IMR-90 (cell line): ENCODE results near the gene PRKD2. TPM values are rescaled to one million over a fixed set of nuclear protein-coding genes. Genes with fewer than 3 reads are reported as not detected.

Experiments
- ATAC-seq: fragments of 200-7000 bp; cut with Tn5 transposase; 2 replicates; pipeline ENCODE4 v1.9.1; 2020; ENCODE audit warnings: low read depth, mild to moderate bottlenecking, moderate library complexity
- BruUV-seq: library from RNA; stranded (reverse); fragments of 400-500 nt; replicated peaks from 2 replicates; lab custom pipeline; 2021; lab: Mats Ljungman, UMichigan
- CTCF ChIA-PET: fragments of 300-600 bp; formaldehyde crosslinking; extraction: SDS; loops from one replicate; lab custom pipeline; 2021; ENCODE audit warnings: antibody characterized with exemption; lab: Yijun Ruan, JAX
- POLR2A ChIA-PET: fragments of 300-600 bp; sonication (Branson Sonifier 250); formaldehyde crosslinking; loops from one replicate; lab custom pipeline; 2022; ENCODE audit warnings: antibody characterized with exemption; ENCODE audit not compliant: unreplicated experiment; lab: Charles Lee
- DNase-seq: peaks from one replicate; pipeline ENCODE4 v3.0.0; 2013
- H2AFZ ChIP-seq: replicated peaks from 2 replicates; pipeline ENCODE3; 2013; ENCODE audit warnings: low read length, mild to moderate bottlenecking; ENCODE audit not compliant: poor library complexity
- H2AK5ac ChIP-seq: 2 replicates; pipeline ENCODE4 v1.6.1; 2013; ENCODE audit warnings: low read depth, low read length, inconsistent platforms
- H2AK9ac ChIP-seq: replicated peaks from 2 replicates; pipeline ENCODE3; 2013; ENCODE audit warnings: mild to moderate bottlenecking, low read depth, low read length, moderate library complexity; ENCODE audit not compliant: poor library complexity
- H2BK120ac ChIP-seq: 2 replicates; pipeline ENCODE4 v1.6.1; 2013; ENCODE audit warnings: low read depth, low read length, inconsistent platforms
- H2BK15ac ChIP-seq: 3 replicates; pipeline ENCODE4 v1.6.1; 2013; ENCODE audit warnings: low read depth, low read length, inconsistent platforms
- H2BK20ac ChIP-seq: 2 replicates; pipeline ENCODE4 v1.6.1; 2013; ENCODE audit warnings: low read depth, mild to moderate bottlenecking, inconsistent platforms, low read length, moderate library complexity
- H2BK5ac ChIP-seq: 2 replicates; pipeline ENCODE4 v1.6.1; 2013; ENCODE audit warnings: mild to moderate bottlenecking, low read depth, low read length, inconsistent platforms; ENCODE audit not compliant: poor library complexity, severe bottlenecking
- H3K14ac ChIP-seq: replicated peaks from 2 replicates; pipeline ENCODE4 v1.6.1; 2013; ENCODE audit warnings: low read depth, low read length, inconsistent platforms
- H3K18ac ChIP-seq: 2 replicates; pipeline ENCODE4 v1.6.1; 2013; ENCODE audit warnings: low read depth, low read length, control low read depth
- H3K23ac ChIP-seq: 2 replicates; pipeline ENCODE4 v1.6.1; 2013; ENCODE audit warnings: low read depth, low read length, inconsistent platforms
- H3K27ac ChIP-seq: 2 replicates; pipeline ENCODE4 v1.5.1; 2013; ENCODE audit warnings: mild to moderate bottlenecking, control low read depth, low read length; ENCODE audit not compliant: insufficient read depth
- H3K27me3 ChIP-seq: 2 replicates; pipeline ENCODE4 v1.6.1; 2013; ENCODE audit warnings: low read length; ENCODE audit not compliant: control insufficient read depth, insufficient read depth
- H3K36me3 ChIP-seq: 2 replicates; pipeline ENCODE4 v1.6.1; 2013; ENCODE audit warnings: low read length, mixed read lengths; ENCODE audit not compliant: control insufficient read depth, insufficient read depth
- H3K4ac ChIP-seq: 2 replicates; pipeline ENCODE4 v1.6.1; 2013; ENCODE audit warnings: low read depth, low read length, inconsistent platforms
- H3K4me1 ChIP-seq: 2 replicates; pipeline ENCODE4 v1.6.1; 2013; ENCODE audit warnings: low read length, mixed read lengths; ENCODE audit not compliant: control insufficient read depth, insufficient read depth
- H3K4me2 ChIP-seq: 2 replicates; pipeline ENCODE4 v1.6.1; 2013; ENCODE audit warnings: low read depth, mild to moderate bottlenecking, control low read depth, low read length, moderate library complexity
- H3K4me3 ChIP-seq: 2 replicates; pipeline ENCODE4 v1.5.1; 2013; ENCODE audit warnings: low read depth, mild to moderate bottlenecking, control low read depth, low read length, moderate library complexity; ENCODE audit not compliant: insufficient read depth
- H3K56ac ChIP-seq: 2 replicates; pipeline ENCODE4 v1.6.1; 2013; ENCODE audit warnings: low read length, inconsistent platforms; ENCODE audit not compliant: insufficient read depth; ENCODE audit errors: extremely low read depth
- H3K79me1 ChIP-seq, 2 experiments: 2 replicates each; pipeline ENCODE4 v1.6.1; 2013; ENCODE audit warnings: low read length in 2 of 2, inconsistent platforms in 1 of 2, low read depth in 1 of 2
- H3K9ac ChIP-seq: 2 replicates; pipeline ENCODE4 v1.6.1; 2013; ENCODE audit warnings: low read depth, low read length, control low read depth
- H3K9me1 ChIP-seq: 2 replicates; pipeline ENCODE4 v1.6.1; 2013; ENCODE audit warnings: low read length, inconsistent platforms; ENCODE audit not compliant: insufficient read depth
- H3K9me3 ChIP-seq: 2 replicates; pipeline ENCODE4 v1.6.1; 2013; ENCODE audit warnings: low read length; ENCODE audit not compliant: control insufficient read depth, insufficient read depth
- H4K20me1 ChIP-seq: 2 replicates; pipeline ENCODE4 v1.6.1; 2013; ENCODE audit warnings: low read length, inconsistent platforms; ENCODE audit not compliant: insufficient read depth
- H4K5ac ChIP-seq: 2 replicates; pipeline ENCODE4 v1.6.1; 2013; ENCODE audit warnings: mild to moderate bottlenecking, low read depth, low read length, control low read depth
- H4K8ac ChIP-seq, 2 experiments: 2 replicates each; pipeline ENCODE4 v1.6.1; 2013; ENCODE audit warnings: low read depth in 2 of 2, low read length in 2 of 2, control low read depth in 1 of 2, inconsistent platforms in 1 of 2
- H4K91ac ChIP-seq: 2 replicates; pipeline ENCODE4 v1.6.1; 2013; ENCODE audit warnings: low read depth, low read length, inconsistent platforms; ENCODE audit not compliant: insufficient read depth
- CEBPB ChIP-seq: IDR thresholded peaks from 2 replicates; pipeline ENCODE4 v1.6.1; 2012; ENCODE audit warnings: low read depth, low read length, improper control_type of control experiment
- WGBS, 2 experiments: methylation state at CpG; one replicate each; pipeline versions ENCODE4 v1.1.5 to v1.1.7; 2013; ENCODE audit warnings: missing lambda C conversion rate in 2 of 2; ENCODE audit not compliant: insufficient read length in 1 of 2; ENCODE audit errors: extremely low coverage in 2 of 2; 5-methylcytosine and 5-hydroxymethylcytosine counted together
- dilution Hi-C: fragments of 300-500 bp; cut with HindIII; formaldehyde crosslinking; loops from one replicate; pipeline ENCODE4 v1.14.3; 2018; ENCODE audit warnings: low sequenced_read_pairs; ENCODE audit not compliant: unreplicated experiment
- in situ Hi-C: fragments of 300-500 bp; cut with MboI; formaldehyde crosslinking; loops from 3 replicates; pipeline ENCODE4 v1.14.3; 2019; ENCODE audit warnings: low sequenced_read_pairs, inconsistent platforms, mixed read lengths
- intact Hi-C: fragments of 100-400 bp; cut with micrococcal nuclease; formaldehyde crosslinking; loops from 2 replicates; pipeline ENCODE4 v1.10.0; 2022
- polyA plus RNA-seq, 3 experiments: library from polyadenylated mRNA; depleted of rRNA; stranded (reverse); fragments of >200 nt; gene quantifications; 2 replicates each; pipeline ENCODE4 v1.2.3, GENCODE V29; 2012; ENCODE audit warnings: low replicate concordance in 1 of 3
- total RNA-seq: library from RNA; depleted of rRNA; stranded (reverse); fragments of >200 nt; gene quantifications from 2 replicates; pipeline ENCODE4 v1.2.3, GENCODE V29; 2012
- TF ChIP-seq, protein P1 (sequence below): conservative IDR thresholded peaks from 2 replicates; pipeline ENCODE4 v1.5.1; 2012; ENCODE audit warnings: mild to moderate bottlenecking, low read depth, low read length, improper control_type of control experiment

PRKD2 gene
- total and polyA plus RNA-seq, 2 of the 4 experiments (the other 2 are of a cell fraction), result 9.9 to 19.6 TPM

DNA sequence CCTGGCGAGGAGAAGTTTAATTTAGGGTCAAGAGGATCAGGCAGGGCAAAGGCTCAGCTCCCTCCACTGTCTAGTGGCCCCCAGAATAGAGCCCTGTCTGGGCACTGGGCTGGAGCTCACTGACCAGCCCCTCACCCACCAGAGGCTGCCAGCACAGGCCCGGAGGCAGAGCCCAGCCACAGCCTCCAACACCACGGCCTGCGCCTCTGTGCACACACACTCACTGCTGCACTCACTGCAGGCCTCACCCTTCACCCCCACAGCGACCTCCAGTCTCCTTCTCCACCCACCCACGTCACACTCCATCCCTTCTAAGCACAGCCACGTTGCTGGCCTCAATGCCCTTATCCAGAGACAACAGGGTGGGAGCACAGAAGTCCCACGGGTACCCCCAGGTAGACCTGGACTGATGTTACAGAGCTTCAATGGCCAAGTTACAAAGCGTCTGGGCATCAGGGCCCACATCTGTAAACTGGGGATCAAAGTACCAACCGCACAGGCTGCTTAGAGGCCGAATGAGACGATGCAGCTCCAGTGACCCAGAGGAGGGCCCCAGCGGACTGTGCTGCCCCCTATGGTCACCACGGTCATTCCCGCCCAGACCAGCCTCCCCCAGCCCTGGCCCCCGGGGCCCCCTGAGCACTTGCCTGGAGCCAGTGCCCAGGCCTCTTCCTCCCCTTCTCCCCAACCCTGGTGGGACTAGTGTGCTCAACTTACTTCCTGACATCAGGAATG, 4.5 kb upstream of the PRKD2 start:
- H3K79me1 ChIP-seq, result peaks cover 12 to 42% of the 10 kb centered on the region in 2 experiments
- no peak overlapping the region for H2AFZ ChIP-seq
- intact Hi-C loops, result no loop called here
- H2BK20ac ChIP-seq, result no peak overlapping the region
- H4K91ac ChIP-seq, result no peak overlapping the region
- no peak overlapping the region for H2BK120ac ChIP-seq
- no peak overlapping the region for H2AK5ac ChIP-seq
- BruUV-seq, result no TSS peak
- no peaks in the 10 kb centered on the region for H3K9me3 ChIP-seq
- in situ Hi-C loops, result no loop called here
- H3K9me1 ChIP-seq, result no peaks in the 10 kb centered on the region
- DNase-seq, result no peak
- H3K27ac ChIP-seq, result no peak overlapping the region
- H4K5ac ChIP-seq, result no peak overlapping the region
- no peak overlapping the region for H3K4me3 ChIP-seq
- dilution Hi-C loops, result no loop called here
- H4K8ac ChIP-seq, result no peak overlapping the region
- peaks cover 4% of the 10 kb centered on the region; the same call in 1 of the 2 replicates for H4K20me1 ChIP-seq
- 87% methylated on average over 13 of the region's 16 CpGs; no CpG with 5 or more reads in 1 of the 2 experiments for WGBS, 2 experiments
- H3K14ac ChIP-seq, result no peak overlapping the region
- H2BK15ac ChIP-seq, result no peak overlapping the region
- TF ChIP-seq, protein P1, sequence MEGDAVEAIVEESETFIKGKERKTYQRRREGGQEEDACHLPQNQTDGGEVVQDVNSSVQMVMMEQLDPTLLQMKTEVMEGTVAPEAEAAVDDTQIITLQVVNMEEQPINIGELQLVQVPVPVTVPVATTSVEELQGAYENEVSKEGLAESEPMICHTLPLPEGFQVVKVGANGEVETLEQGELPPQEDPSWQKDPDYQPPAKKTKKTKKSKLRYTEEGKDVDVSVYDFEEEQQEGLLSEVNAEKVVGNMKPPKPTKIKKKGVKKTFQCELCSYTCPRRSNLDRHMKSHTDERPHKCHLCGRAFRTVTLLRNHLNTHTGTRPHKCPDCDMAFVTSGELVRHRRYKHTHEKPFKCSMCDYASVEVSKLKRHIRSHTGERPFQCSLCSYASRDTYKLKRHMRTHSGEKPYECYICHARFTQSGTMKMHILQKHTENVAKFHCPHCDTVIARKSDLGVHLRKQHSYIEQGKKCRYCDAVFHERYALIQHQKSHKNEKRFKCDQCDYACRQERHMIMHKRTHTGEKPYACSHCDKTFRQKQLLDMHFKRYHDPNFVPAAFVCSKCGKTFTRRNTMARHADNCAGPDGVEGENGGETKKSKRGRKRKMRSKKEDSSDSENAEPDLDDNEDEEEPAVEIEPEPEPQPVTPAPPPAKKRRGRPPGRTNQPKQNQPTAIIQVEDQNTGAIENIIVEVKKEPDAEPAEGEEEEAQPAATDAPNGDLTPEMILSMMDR, result peak; percentile 12; the same call in 1 of the 2 replicates
- TF ChIP-seq CEBPB, result no peak
- H2AK9ac ChIP-seq, result peak overlapping the region; percentile 13
- H3K36me3 ChIP-seq, result peaks cover 61% of the 10 kb centered on the region
- no peak overlapping the region for H3K9ac ChIP-seq
- ATAC-seq, result no peak
- no peak overlapping the region for H3K18ac ChIP-seq
- no peak overlapping the region for H2BK5ac ChIP-seq
- ChIA-PET CTCF (no interaction called here), POLR2A (no interaction called here)
- H3K23ac ChIP-seq, result no peak overlapping the region
- no peak overlapping the region for H3K4ac ChIP-seq
- H3K56ac ChIP-seq, result no peak overlapping the region
- H3K27me3 ChIP-seq, result no peaks in the 10 kb centered on the region
- H3K4me2 ChIP-seq, result no peak overlapping the region
- H3K4me1 ChIP-seq, result peaks cover 2% of the 10 kb centered on the region; the same call in 1 of the 2 replicates
